ENCODE measurements around the gene PCDHGC5. TPM values are rescaled to one million over a fixed set of nuclear protein-coding genes. Genes with fewer than 3 reads are reported as not detected.

The PCDHGC5 gene
- 1.2 and 1.3 TPM in 2 replicates for total RNA-seq
- long read RNA-seq, partial matches to known transcripts, result 0 of 2 reads
- long read RNA-seq, other reads (novel, unspliced or antisense), result 2 of 2 reads

DNA sequence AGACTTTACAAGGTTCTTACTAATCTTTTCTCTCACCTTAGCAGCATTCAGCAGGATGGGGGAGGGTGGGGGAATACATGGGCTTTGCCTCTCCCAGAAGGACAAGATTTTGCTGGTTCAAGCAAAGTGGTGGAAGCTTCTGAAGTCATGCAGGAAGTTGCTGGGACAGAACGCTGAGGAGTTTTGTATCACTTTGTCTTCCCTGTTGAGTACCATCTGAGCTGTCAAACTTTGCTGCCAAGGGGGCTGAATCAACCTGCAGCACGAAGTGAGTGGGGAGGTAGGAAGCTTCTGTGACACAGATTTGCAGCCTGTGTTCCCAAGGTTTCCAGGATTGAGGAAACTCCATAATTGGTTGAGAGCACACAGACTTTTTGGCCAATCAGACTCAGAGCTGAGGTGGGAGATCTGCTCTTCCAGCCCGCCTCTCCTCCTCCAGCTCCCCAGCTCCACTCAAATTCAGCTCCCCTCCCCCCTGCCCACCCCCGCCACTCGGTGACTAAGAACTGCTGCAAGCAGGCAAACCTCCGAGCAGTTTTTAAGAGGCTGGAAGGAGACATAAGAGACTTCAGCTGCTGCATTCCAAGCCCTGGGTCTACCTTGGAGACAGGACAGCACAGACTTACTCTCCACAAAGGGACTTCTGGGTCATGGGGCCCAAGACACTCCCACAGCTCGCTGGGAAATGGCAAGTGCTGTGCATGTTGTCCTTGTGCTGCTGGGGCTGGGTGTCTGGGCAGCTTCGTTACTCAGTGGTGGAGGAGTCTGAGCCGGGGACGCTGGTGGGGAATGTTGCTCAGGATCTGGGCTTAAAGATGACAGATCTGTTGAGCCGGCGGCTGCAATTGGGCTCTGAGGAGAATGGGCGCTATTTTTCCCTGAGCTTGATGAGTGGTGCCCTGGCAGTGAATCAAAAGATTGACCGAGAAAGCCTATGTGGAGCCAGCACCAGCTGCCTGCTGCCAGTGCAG lies at the start of gene PCDHGC5:
TSS of gene PCDHGC5 (plus strand) at position 491 of the 971 bp plus-strand sequence. CDS start at position 651, 160 bp downstream.
- no peak within 1 kb of the TSS for H3K4me3 Mint-ChIP-seq (ENCODE audit: low read depth)
- TF ChIP-seq, protein P1, sequence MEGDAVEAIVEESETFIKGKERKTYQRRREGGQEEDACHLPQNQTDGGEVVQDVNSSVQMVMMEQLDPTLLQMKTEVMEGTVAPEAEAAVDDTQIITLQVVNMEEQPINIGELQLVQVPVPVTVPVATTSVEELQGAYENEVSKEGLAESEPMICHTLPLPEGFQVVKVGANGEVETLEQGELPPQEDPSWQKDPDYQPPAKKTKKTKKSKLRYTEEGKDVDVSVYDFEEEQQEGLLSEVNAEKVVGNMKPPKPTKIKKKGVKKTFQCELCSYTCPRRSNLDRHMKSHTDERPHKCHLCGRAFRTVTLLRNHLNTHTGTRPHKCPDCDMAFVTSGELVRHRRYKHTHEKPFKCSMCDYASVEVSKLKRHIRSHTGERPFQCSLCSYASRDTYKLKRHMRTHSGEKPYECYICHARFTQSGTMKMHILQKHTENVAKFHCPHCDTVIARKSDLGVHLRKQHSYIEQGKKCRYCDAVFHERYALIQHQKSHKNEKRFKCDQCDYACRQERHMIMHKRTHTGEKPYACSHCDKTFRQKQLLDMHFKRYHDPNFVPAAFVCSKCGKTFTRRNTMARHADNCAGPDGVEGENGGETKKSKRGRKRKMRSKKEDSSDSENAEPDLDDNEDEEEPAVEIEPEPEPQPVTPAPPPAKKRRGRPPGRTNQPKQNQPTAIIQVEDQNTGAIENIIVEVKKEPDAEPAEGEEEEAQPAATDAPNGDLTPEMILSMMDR (IDR thresholded peaks at IDR 0.05; ENCODE audit: unreplicated experiment), result no peak
- DNase-seq (ENCODE audit: low spot score, unreplicated experiment), result no peak
- no peak within 1 kb of the TSS for H3K27ac Mint-ChIP-seq
- H3K27me3 Mint-ChIP-seq, result peaks cover 31% of the 10 kb centered on the region
- H3K4me1 Mint-ChIP-seq (ENCODE audit: low read depth), result peaks cover 13% of the 10 kb centered on the region
- peaks cover 7% of the 10 kb centered on the region for H3K36me3 Mint-ChIP-seq (ENCODE audit: insufficient read depth)
- no peaks in the 10 kb centered on the region for H3K9me3 Mint-ChIP-seq (ENCODE audit: low read depth)

DNA sequence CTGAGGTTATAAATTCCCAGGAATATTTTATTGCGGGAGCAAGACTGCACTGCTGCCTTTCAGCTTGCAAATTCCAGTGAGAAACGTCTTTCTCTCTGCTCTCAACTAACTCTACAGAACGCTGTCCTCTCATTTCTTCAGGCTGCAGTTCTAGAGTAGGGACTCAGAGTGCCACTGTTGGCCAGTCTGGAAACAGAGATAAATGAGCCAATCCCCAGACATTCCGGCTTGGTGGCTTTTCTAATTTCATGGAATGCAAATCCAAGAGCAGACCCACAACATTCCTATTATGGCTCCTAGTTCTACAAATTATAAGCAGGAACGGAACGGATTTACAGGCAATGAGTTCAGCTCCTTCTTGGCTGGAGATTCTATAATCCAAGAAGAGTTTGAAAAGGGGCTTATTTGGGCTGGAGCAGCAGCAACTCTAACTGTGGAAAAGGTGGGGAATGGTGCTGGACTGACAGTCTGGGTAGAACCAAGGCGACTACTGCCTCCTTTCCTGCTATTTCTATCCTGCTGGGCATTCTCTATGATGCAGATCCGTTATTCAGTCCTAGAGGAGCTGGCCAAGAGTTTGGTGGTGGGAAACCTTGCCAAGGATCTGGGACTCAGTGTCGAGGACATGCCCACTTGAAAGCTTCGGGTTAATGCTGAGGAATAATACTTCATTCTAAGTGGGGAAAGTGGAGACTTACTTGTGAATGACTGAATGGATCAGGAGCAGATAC lies 49.3 kb upstream of the PCDHGC5 start:
- H3K9me3 Mint-ChIP-seq (ENCODE audit: low read depth), result peaks cover 37% of the 10 kb centered on the region
- TF ChIP-seq, protein P1 (IDR thresholded peaks at IDR 0.05; ENCODE audit: unreplicated experiment), result no peak
- no peak overlapping the region for H3K4me3 Mint-ChIP-seq (ENCODE audit: low read depth)
- no peak for DNase-seq (ENCODE audit: low spot score, unreplicated experiment)
- H3K36me3 Mint-ChIP-seq (ENCODE audit: insufficient read depth), result peaks cover 37% of the 10 kb centered on the region
- no peaks in the 10 kb centered on the region for H3K4me1 Mint-ChIP-seq (ENCODE audit: low read depth)
- no peak overlapping the region for H3K27ac Mint-ChIP-seq
- H3K27me3 Mint-ChIP-seq, result no peaks in the 10 kb centered on the region

DNA sequence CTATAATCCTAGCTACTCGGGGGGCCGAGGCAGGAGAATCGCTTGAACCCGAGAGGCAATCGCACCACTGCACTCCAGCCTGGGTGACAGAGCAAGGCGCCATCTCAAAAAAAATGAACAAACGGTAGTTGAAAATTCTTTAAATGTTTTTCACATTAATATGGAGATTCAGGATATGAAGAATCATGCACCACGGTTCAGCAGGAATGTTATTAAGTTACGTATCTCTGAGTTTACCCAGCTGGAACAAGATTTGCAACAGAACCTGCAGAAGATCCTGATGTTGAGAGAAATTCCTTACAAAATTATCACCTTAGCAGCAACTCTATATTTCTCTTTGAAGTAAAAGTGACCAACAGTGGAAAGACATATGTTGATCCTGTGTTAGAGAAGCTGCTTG lies 48.5 kb upstream of the PCDHGC5 start:
- no peak overlapping the region for H3K27ac Mint-ChIP-seq
- H3K27me3 Mint-ChIP-seq, result no peaks in the 10 kb centered on the region
- no peak overlapping the region for H3K4me3 Mint-ChIP-seq (ENCODE audit: low read depth)
- TF ChIP-seq, protein P1 (IDR thresholded peaks at IDR 0.05; ENCODE audit: unreplicated experiment), result no peak
- peaks cover 36% of the 10 kb centered on the region for H3K36me3 Mint-ChIP-seq (ENCODE audit: insufficient read depth)
- H3K4me1 Mint-ChIP-seq (ENCODE audit: low read depth), result no peaks in the 10 kb centered on the region
- peaks cover 34% of the 10 kb centered on the region for H3K9me3 Mint-ChIP-seq (ENCODE audit: low read depth)
- DNase-seq (ENCODE audit: low spot score, unreplicated experiment), result no peak

DNA sequence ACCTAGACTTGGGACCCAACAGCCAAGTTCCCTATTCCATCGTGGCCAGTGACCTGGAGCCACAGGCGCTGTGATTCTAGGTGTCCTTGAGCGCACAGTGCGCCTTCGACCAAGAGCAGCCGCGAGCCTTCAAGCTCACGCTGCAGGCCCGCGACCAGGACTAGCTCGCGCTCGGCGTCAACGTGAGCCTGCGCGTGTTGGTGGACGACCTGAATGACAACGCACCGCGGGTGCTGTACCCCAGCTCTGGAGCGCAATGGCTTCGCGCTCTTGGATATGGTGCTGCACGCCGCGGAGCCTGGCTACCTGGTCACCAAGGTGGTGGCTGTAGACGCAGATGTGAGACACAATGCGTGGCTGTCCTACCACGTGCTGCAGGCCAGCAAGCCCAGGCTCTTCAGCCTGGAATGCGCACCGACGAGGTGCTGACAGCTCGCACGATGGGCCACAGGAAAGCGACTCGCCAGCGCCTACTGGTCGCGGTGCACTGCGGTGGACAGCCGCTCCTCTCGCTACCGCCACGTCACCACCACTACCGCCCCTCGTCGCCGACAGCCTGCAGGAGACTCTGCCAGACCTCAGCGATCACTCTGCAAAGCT lies 47.2 kb upstream of the PCDHGC5 start:
- H3K27me3 Mint-ChIP-seq, result no peaks in the 10 kb centered on the region
- H3K4me3 Mint-ChIP-seq (ENCODE audit: low read depth), result no peak overlapping the region
- H3K9me3 Mint-ChIP-seq (ENCODE audit: low read depth), result peaks cover 25% of the 10 kb centered on the region
- TF ChIP-seq, protein P1 (IDR thresholded peaks at IDR 0.05; ENCODE audit: unreplicated experiment), result no peak
- H3K27ac Mint-ChIP-seq, result no peak overlapping the region
- H3K36me3 Mint-ChIP-seq (ENCODE audit: insufficient read depth), result peaks cover 31% of the 10 kb centered on the region
- no peak for DNase-seq (ENCODE audit: low spot score, unreplicated experiment)
- no peaks in the 10 kb centered on the region for H3K4me1 Mint-ChIP-seq (ENCODE audit: low read depth)

DNA sequence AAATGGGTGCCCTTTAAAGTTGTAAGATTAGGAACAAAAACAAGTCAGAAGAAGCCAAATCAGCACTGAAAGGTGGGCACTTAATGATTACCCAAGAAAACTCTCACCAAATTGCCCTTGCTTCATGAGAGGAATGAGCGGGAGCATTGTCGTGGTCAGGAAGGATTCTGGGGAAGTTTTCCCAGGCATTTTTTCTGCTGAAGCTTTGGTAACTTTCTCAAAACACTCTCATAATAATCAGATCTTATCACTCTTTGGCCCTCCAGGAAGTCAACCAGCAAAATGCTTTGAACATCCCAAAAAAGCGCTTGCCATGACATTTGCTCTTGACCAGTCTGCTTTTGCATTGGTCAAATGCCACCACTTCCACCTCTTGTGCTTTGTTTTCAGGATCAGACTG lies 23.5 kb upstream of the PCDHGC5 start:
- H3K9me3 Mint-ChIP-seq (ENCODE audit: low read depth), result no peaks in the 10 kb centered on the region
- no peak for DNase-seq (ENCODE audit: low spot score, unreplicated experiment)
- H3K27me3 Mint-ChIP-seq, result no peaks in the 10 kb centered on the region
- no peak overlapping the region for H3K27ac Mint-ChIP-seq
- no peaks in the 10 kb centered on the region for H3K36me3 Mint-ChIP-seq (ENCODE audit: insufficient read depth)
- H3K4me3 Mint-ChIP-seq (ENCODE audit: low read depth), result no peak overlapping the region
- no peaks in the 10 kb centered on the region for H3K4me1 Mint-ChIP-seq (ENCODE audit: low read depth)
- TF ChIP-seq, protein P1 (IDR thresholded peaks at IDR 0.05; ENCODE audit: unreplicated experiment), result no peak

All from progenitor cell of endocrine pancreas (in vitro differentiated cells).